Measurements from ENCODE around the gene DVL2.
A peak's percentile ranks its signal among the peaks of the same experiment; 100 is the strongest.
"Not testable (repeated sequence)": the region's sequence is repeated elsewhere in the genome, so short reads cannot be mapped to it uniquely, and the experiment has no call there.

DVL2 gene

GRCh38 chr17:7256766-7257456, 22.6 kb upstream of the DVL2 start:
- no peak for DNase-seq (ENCODE audit: low read depth in 1 of 2, low spot score in 1 of 2)

- no peak for DNase-seq (ENCODE audit: low read depth in 1 of 2, low spot score in 1 of 2)
Observed at GRCh38 chr17:7254511-7254910, 20.2 kb upstream of the DVL2 start.

- no peak for DNase-seq (ENCODE audit: low read depth in 1 of 2, low spot score in 1 of 2)
Observed at GRCh38 chr17:7253082-7253481, 18.8 kb upstream of the DVL2 start.

- DNase-seq (ENCODE audit: low read depth in 1 of 2, low spot score in 1 of 2): peak; percentile 79 to 80
Observed at GRCh38 chr17:7252176-7253043, 18.1 kb upstream of the DVL2 start, which contains the start of gene ELP5. ELP5 (plus strand) TSS chr17:7252215; CDS start chr17:7252551, 336 bp downstream.

GRCh38 chr17:7251661-7252175, 17.4 kb upstream of the DVL2 start, which contains the start of gene CTDNEP1:
CTDNEP1 (minus strand) TSS chr17:7251734; CDS start chr17:7251296, 438 bp downstream.
- DNase-seq (ENCODE audit: low read depth in 1 of 2, low spot score in 1 of 2): peak; percentile 98 to 100

- DNase-seq (ENCODE audit: low read depth in 1 of 2, low spot score in 1 of 2): no peak
Observed at GRCh38 chr17:7250695-7251627, 16.6 kb upstream of the DVL2 start.

- no peak for DNase-seq (ENCODE audit: low read depth in 1 of 2, low spot score in 1 of 2)
Observed at GRCh38 chr17:7249830-7250229, 15.5 kb upstream of the DVL2 start.

GRCh38 chr17:7249214-7249613, 14.9 kb upstream of the DVL2 start:
- DNase-seq (ENCODE audit: low read depth in 1 of 2, low spot score in 1 of 2): no peak

GRCh38 chr17:7248796-7249195, 14.5 kb upstream of the DVL2 start:
- no peak for DNase-seq (ENCODE audit: low read depth in 1 of 2, low spot score in 1 of 2)

GRCh38 chr17:7246779-7247178, 12.5 kb upstream of the DVL2 start:
- DNase-seq (ENCODE audit: low read depth in 1 of 2, low spot score in 1 of 2): no peak

- not testable (repeated sequence) for DNase-seq (ENCODE audit: low read depth in 1 of 2, low spot score in 1 of 2)
Observed at GRCh38 chr17:7243838-7244237, 9.5 kb upstream of the DVL2 start.

- DNase-seq (ENCODE audit: low read depth in 1 of 2, low spot score in 1 of 2): no peak
Observed at GRCh38 chr17:7243453-7243729, 9.1 kb upstream of the DVL2 start.

GRCh38 chr17:7242717-7243452, 8.6 kb upstream of the DVL2 start:
- peak; percentile 83 to 90 for DNase-seq (ENCODE audit: low read depth in 1 of 2, low spot score in 1 of 2)

GRCh38 chr17:7241783-7242716, 7.7 kb upstream of the DVL2 start, which contains the start of gene GABARAP:
GABARAP (minus strand) TSS chr17:7242449; CDS start chr17:7242330, 119 bp downstream.
- peak; percentile 90 to 94 for DNase-seq (ENCODE audit: low read depth in 1 of 2, low spot score in 1 of 2)

- no peak for DNase-seq (ENCODE audit: low read depth in 1 of 2, low spot score in 1 of 2)
Observed at GRCh38 chr17:7241090-7241733, 6.9 kb upstream of the DVL2 start.

- DNase-seq (ENCODE audit: low read depth in 1 of 2, low spot score in 1 of 2): no peak
Observed at GRCh38 chr17:7240375-7240774, 6.1 kb upstream of the DVL2 start.

GRCh38 chr17:7239091-7240027, 5.0 kb upstream of the DVL2 start, which contains the start of gene PHF23:
PHF23 (minus strand) TSS chr17:7239457; CDS start chr17:7239279, 178 bp downstream.
- DNase-seq (ENCODE audit: low read depth in 1 of 2, low spot score in 1 of 2): peak; percentile 94 to 98
